Mammary epithelial cell (primary cell): Measurements from ENCODE around the gene MUSK.

Source experiments
- CTCF ChIP-seq, 2 donors: IDR thresholded peaks in 1 of 2; conservative IDR thresholded peaks in 1 of 2; 2 replicates each; pipeline ENCODE4 v1.5.1; 2011 to 2012; ENCODE audit warnings: inconsistent platforms in 2 of 2, low read length in 2 of 2, mild to moderate bottlenecking in 2 of 2, control low read depth in 1 of 2, low read depth in 1 of 2; ENCODE audit not compliant: insufficient read depth in 1 of 2; ENCODE audit errors: extremely low read depth in 1 of 2
- EZH2 ChIP-seq: IDR thresholded peaks from 2 replicates; pipeline ENCODE4 v1.6.1; 2012; ENCODE audit warnings: low read length, inconsistent platforms, borderline replicate concordance

GRCh38 chr9:110828264-110828663 lies 159.7 kb downstream of the MUSK start:
- no peak for TF ChIP-seq CTCF (conservative IDR thresholded peaks at IDR 0.05 in 1 of 2, IDR thresholded peaks at IDR 0.05 in 1 of 2; ENCODE audit: extremely low read depth in 1 of 2, insufficient read depth in 1 of 2, low read depth in 1 of 2, low read length in 2 of 2)
- no peak for TF ChIP-seq EZH2
